NCI-H2081 (cell line): Measurements from ENCODE around the gene COL11A2.
"Not testable (repeated sequence)": the region's sequence is repeated elsewhere in the genome, so short reads cannot be mapped to it uniquely, and the experiment has no call there.

Source experiments
- DNase-seq, 2 experiments: peaks; one replicate each; lab custom pipeline; 2025; lab: John Stamatoyannopoulos, UW

Gene COL11A2

DNA sequence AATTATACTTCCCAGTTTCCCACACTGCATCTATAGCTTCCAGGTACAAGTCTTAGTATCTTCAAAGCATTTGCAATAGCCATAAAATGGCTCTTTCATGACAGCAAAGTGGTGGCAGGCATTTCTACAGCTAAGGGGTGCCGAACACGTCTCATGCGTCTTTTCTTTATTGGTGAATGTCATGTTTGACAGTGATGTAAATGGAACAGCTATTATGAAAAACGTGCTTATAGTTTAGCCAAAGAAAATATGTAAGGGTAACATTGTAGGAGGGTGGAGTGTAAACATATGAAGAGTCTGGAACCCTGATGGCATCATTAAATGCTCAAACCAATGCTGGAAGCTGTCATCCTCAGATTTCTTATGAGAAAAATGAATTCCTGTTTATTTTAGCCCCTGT, 37.9 kb downstream of the COL11A2 start:
- no peak for DNase-seq

DNA sequence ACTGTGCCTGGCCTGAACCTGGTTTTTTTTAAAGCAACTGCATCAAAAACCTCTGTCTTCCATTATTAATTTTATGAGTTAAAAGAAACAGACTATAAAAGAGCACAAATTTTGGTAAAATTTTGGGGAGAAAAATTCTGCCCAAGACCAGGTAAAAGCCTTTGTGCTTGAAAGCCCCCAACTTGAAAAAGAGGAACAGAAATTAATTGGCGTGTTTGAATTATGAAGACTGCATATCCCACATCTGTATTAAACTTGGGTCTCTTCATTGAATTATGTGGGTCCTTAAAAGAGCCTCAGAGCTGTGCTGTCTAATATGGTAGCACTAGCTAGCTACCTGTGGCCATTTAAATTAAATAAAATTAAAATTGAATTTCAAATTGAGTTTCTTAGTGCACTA, 41.2 kb downstream of the COL11A2 start:
- DNase-seq: no peak

DNA sequence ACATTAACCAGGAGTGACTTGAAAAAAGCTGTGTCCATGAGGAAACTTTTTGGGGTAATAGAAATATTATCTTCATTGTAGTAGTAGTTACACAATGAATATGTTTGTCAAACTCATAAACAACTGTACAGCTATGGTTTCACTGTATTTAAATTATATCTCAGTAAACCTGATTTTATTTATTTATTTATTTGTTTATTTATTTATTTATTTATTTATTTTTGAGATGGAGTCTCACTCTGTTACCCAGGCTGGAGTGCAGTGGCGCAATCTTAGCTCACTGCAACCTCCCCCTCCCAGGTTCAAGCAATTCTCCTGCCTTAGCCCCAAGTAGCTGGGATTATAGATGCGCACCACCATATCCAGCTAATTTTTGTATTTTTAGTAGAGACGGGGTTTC, 41.7 kb downstream of the COL11A2 start:
- DNase-seq: not testable (repeated sequence)

GRCh38 chr6:33147807-33148666, 44.2 kb downstream of the COL11A2 start:
- DNase-seq: peak in 1 of 2 experiments; percentile 13

GRCh38 chr6:33144373-33144772, 47.9 kb downstream of the COL11A2 start:
- no peak for DNase-seq

GRCh38 chr6:33143113-33143770, 49.0 kb downstream of the COL11A2 start:
- DNase-seq: no peak

GRCh38 chr6:33142501-33143070, 49.7 kb downstream of the COL11A2 start:
- DNase-seq: no peak

DNA sequence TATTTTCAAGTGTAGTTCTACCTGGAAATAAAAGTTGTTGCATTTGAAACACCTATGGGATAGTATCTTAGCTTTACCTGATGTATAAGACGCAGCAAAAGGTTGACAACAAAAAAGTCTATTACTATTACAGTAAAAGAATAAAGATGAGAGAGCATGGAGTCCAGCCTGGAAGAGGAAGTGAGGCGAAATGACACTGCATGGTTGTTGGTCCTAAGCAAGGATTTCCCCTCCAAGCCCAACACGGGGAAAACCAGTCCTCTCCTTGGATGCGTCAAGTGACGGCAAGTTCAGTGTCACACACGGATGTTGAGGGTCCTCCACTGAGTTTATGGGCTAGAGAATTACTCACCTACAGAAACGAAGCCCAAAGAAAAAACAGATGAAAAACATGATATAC, 51.7 kb downstream of the COL11A2 start:
- DNase-seq: no peak

- no peak for DNase-seq
Measured at GRCh38 chr6:33139596-33140206, 52.6 kb downstream of the COL11A2 start.

DNA sequence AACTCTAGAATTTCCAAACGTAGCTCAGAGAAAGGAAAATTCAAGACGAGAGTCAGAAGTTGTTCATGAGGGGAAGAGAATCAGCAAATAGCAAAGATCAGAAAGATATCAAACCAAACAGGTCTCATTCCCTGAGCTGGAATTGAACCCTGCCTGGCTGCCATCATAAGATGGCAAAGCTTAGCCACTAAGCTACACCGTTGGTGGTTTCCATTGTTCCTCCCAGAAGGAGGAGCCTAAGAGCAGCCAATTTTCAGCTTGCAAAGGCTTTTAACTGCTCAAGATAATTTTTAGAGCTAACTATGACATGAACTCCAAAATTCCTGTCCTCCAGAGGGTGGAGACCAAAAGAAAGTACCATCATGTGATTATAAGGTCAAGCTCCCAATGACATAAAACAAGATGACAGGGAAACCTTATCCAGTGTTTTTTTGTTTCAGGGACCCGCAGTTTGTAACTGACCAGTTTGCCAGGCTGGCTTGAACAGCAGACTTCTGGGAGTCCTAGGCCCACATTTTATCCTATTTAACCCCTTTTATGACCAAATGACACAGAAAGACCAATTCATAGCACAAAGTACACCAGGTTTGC, 55.9 kb downstream of the COL11A2 start:
- DNase-seq: no peak

- no peak for DNase-seq
Measured at GRCh38 chr6:33132081-33132524, 60.2 kb downstream of the COL11A2 start.

DNA sequence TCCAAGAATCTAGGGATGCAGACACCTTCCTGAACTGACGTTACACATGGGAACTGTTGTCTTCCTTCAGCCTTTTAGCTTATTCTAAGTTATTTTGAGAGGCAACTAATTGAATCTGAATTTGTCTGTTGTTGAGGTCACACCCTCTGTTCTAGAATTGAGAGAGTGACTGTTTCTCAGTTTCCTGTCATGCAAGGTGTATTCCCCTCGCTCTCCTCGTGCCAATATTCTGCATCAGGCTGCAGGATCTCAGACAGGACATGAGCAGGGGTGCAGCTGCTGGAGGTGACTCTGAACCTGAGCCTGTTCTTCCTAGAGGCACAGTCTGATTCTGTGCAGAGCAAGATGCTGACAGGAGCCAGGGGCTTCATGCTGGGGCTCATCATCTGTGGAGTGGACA, 63.9 kb downstream of the COL11A2 start:
- DNase-seq: no peak

DNA sequence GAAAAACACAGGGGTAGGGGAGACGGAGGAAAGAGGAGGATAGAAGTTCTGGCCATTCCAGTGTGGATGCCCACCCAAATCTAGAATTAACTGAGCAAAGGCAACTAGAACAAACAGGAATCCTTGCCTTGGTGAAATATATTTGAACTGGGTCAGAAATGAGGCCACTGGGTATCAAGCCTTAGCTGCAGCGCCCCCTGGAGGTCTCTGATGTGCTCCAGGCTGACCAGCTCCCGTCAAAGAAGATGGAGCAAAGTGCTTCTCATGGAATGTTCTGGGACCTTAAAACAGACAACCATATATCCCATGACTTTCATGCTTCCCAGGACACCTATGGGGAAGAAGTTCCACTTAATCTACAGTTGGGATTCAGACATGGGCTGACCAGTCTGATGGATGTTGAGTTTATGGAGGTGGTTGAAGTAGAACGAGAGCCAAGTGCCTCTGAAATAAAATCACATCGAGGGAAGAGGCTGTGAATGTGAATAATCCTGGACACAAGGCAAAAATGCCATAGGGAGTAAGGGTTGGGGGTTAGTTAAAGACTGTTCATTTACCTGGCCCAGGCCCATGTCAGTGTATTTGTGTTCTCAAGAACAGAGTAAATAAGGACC, 66.1 kb downstream of the COL11A2 start:
- peak; percentile 9 to 28 for DNase-seq

- no peak for DNase-seq
Measured at GRCh38 chr6:33124947-33125346, 67.3 kb downstream of the COL11A2 start.

DNA sequence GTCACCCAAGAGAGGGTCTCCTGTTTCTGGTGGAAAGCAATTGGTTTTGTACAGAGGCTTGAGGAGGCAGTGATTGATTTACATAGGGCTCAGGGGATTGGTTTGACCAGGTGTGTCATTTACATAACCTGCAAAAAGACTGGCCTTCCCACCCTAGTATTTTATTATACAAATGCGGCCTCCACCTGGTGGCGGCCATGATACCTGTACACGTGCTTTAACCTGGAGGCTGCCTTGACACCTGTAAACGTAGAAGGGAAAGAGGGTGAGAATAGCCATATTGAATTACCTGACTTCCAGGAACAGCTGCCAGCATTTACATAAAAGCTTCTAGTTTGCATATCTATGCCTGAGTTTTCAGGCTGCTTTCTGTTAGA, 67.8 kb downstream of the COL11A2 start:
- DNase-seq: no peak

- DNase-seq: peak; percentile 60 to 62
Measured at GRCh38 chr6:33123732-33124524, 68.3 kb downstream of the COL11A2 start.

- DNase-seq: no peak
Measured at GRCh38 chr6:33123181-33123580, 69.1 kb downstream of the COL11A2 start.

DNA sequence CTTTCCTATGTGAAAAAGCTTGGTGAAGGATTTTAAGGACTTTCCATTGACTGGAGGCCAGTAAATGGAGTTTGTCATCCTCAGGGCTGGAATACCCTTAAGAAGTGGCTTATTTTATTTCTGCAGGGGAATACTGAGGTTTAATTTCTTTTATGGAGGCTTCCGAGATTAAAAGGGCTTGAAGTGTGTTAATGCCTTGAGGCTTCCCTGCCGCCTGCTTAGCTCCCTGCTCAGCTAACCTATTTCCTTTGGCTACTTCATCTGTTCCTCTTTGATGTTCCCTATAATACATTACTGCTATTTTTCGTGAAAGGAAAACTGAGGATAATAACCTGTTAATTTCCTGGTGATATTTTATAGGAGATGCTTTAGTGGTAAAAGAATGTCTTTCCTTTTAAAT, 72.3 kb downstream of the COL11A2 start:
- DNase-seq: no peak

GRCh38 chr6:33118525-33119123, 73.6 kb downstream of the COL11A2 start:
- DNase-seq: peak; percentile 5 to 38

DNA sequence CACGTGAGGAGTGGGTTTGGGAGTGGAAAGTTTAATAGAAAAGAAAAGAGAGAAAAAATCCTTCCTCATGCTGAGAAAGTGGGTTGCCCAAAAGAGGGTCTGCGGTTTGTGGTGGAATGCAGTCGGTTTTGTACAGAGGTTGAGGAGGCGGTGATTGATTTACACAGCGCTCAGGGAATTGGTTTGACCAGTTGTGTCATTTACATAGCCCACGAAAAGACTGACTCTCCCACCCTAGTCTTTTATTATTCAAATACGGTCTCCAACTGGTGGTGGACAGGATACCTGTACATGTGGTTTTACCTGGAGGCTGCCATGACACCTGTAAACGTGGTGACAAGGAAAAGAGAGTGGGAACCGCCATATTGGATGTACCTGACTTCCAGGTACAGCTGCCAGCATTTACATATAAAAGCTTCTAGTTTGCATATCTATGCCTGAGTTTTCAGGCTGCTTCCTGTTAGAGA, 74.4 kb downstream of the COL11A2 start:
- DNase-seq: no peak
